ENCODE measurements around the gene ELMO1.

ELMO1 gene

GRCh38 chr7:37211097-37211880 is 237.4 kb downstream of the ELMO1 start:
- TF ChIP-seq, protein P1, sequence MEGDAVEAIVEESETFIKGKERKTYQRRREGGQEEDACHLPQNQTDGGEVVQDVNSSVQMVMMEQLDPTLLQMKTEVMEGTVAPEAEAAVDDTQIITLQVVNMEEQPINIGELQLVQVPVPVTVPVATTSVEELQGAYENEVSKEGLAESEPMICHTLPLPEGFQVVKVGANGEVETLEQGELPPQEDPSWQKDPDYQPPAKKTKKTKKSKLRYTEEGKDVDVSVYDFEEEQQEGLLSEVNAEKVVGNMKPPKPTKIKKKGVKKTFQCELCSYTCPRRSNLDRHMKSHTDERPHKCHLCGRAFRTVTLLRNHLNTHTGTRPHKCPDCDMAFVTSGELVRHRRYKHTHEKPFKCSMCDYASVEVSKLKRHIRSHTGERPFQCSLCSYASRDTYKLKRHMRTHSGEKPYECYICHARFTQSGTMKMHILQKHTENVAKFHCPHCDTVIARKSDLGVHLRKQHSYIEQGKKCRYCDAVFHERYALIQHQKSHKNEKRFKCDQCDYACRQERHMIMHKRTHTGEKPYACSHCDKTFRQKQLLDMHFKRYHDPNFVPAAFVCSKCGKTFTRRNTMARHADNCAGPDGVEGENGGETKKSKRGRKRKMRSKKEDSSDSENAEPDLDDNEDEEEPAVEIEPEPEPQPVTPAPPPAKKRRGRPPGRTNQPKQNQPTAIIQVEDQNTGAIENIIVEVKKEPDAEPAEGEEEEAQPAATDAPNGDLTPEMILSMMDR (IDR thresholded peaks at IDR 0.05; ENCODE audit: insufficient read depth, missing control alignments): no peak
- FAIRE-seq: no peak
- DNase-seq (ENCODE audit: insufficient read length, low spot score): no peak

GRCh38 chr7:37209195-37209594 is 239.5 kb downstream of the ELMO1 start:
- DNase-seq (ENCODE audit: insufficient read length, low spot score) (no peak), FAIRE-seq (no peak)
- TF ChIP-seq, protein P1 (IDR thresholded peaks at IDR 0.05; ENCODE audit: insufficient read depth, missing control alignments): no peak

GRCh38 chr7:37208528-37208927 is 240.1 kb downstream of the ELMO1 start:
- FAIRE-seq (no peak), DNase-seq (ENCODE audit: insufficient read length, low spot score) (no peak)
- TF ChIP-seq, protein P1 (IDR thresholded peaks at IDR 0.05; ENCODE audit: insufficient read depth, missing control alignments): peak; percentile 63

- FAIRE-seq (no peak), DNase-seq (ENCODE audit: insufficient read length, low spot score) (no peak)
- TF ChIP-seq, protein P1 (IDR thresholded peaks at IDR 0.05; ENCODE audit: insufficient read depth, missing control alignments): no peak
Observed at GRCh38 chr7:37206192-37206591, 242.5 kb downstream of the ELMO1 start.

DNA sequence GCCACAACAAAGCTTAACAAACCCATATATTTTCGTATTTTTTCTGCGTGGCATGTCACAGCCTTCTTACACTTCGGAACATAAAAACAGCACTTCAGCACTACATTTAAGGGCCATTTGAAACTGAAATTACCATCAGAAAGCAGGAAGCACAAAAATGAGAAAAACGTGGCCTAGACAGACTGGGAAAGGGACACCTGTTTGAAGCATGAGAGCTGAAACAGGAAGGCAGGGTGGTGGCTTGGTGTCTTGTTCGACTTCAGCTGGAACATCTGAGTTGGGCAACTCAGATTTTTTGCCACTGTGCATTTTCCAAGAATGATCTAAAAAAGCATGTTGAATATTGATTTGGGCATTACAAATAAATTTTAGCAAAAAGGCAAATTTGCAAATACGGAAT is 243.2 kb downstream of the ELMO1 start:
- FAIRE-seq: no peak
- no peak for DNase-seq (ENCODE audit: insufficient read length, low spot score)
- TF ChIP-seq, protein P1 (IDR thresholded peaks at IDR 0.05; ENCODE audit: insufficient read depth, missing control alignments): no peak

- FAIRE-seq (no peak), DNase-seq (ENCODE audit: insufficient read length, low spot score) (no peak)
- TF ChIP-seq, protein P1 (IDR thresholded peaks at IDR 0.05; ENCODE audit: insufficient read depth, missing control alignments): no peak
Observed at GRCh38 chr7:37201876-37202198, 246.8 kb downstream of the ELMO1 start.
